ENCODE measurements around the gene ZKSCAN4.

Gene ZKSCAN4

DNA sequence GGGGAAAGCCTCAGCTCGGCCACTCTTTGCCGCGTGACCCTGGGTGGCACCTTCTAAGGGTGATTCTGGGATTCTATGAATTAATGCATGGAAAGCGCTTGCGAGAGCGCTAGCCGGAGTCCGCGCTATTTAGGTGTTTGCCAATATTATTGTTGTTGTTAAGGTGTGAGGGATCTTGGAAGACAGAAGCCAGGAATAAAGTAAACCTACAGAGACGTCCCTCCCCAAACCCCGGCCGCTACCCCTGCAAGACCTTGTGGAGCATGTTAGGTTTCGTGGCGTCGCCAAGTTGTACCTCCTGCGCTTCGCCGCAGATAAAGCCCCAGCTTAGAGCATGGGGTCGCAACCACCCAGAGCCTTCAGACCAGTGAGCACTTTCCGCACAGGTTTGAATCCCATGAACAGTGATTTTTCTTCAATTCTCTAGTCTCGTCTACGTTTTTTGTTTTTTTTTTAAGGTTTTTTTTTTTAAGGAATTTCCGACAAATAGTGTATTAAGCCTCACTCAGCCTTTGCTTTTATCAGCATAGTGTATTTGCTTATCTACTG is 43.9 kb downstream of the ZKSCAN4 start:
- DNase-seq (ENCODE audit: low spot score), result no peak

DNA sequence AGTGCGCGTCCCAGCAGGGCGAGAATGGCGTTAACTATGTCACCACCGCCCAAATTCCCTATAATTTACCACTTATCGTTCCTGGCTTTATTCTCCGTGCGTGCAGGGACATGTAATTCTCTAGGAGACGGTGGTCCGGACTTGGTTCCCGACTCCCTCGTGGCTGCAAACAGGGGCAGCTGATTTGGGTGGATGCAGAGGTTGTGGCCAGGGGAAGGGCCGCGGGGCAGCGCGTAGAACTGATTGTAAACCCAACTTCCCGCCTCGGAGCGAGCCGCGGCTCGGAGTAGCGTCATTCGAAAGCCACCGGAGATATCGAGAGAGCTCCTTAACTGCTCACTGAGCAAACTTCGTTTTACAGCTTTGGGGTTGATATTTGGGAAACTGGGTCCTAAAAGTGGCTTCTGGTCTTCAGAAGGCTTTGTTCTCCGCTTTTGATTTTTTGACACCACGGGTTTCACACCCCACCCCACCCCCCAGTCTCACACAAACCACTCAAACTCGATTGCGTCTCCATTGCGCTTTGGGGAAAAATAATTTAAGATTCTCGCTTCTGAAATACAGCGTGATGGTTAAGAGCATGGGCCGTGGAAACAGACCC is 44.5 kb downstream of the ZKSCAN4 start:
- peak; percentile 51 for DNase-seq (ENCODE audit: low spot score)

DNA sequence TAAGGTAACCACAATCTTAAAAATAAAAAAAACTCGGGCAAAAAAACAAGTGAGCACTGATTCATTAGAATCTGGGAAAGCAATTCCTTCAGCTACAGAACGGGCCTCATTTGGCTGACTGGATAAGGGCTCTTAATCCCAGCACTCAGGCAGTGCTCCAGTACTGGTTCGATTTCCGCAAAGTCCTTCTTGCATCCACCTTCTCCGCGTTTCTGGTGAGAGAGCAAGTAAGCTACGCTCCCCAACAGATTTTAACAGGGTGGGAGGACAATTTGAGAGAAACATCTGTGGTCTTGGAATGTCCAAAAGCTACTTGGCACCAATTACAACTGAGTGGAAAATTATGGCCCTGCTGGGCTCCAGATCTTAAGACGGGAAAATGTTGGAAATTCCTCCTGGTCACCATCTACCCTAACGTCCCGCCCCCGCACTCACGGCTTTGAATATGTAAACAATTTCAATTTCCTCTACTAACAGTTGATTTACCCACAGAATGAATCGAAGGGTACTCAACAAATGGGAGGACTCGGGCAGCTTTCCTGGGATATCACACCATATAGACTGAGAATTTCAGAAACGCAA is 45.0 kb downstream of the ZKSCAN4 start:
- DNase-seq (ENCODE audit: low spot score), result no peak

DNA sequence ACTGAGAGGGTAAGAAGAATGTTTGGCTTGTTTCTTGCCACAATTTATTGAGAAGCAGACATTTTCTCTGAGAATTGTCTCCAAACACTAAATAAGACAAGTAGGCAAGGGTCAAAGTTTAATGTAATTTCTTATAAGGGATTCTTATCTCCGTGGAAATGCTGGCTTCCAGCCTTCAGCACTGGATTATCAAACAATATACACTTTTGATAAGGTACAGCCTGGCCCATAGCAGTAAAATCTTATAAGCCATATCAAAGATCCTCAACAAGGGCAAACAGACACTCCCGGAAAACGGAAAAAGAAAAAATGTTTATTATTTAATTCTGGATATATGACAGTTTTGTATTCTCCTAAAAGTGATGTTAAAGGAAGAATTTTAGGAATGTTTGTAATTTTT is 45.5 kb downstream of the ZKSCAN4 start:
- no peak for DNase-seq (ENCODE audit: low spot score)

DNA sequence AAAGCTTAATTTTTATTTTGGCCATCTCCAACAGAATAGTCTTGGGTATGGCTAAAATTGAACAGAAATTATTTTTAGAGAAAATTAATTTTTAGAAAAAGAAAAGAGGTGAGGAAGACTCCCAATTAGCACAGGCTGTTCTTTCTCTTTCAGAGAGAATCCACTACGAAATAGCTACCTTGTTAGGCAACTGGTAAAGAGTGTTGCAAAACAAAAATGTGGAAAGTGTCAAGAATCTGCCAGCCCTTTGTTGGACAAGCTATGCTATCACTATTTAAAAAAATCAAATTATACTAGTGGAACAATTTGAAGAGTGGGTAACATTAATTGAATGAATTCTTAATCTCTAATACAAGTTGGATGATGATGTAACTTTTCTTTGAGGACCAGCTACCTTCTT is 46.2 kb downstream of the ZKSCAN4 start:
- DNase-seq (ENCODE audit: low spot score), result no peak

DNA sequence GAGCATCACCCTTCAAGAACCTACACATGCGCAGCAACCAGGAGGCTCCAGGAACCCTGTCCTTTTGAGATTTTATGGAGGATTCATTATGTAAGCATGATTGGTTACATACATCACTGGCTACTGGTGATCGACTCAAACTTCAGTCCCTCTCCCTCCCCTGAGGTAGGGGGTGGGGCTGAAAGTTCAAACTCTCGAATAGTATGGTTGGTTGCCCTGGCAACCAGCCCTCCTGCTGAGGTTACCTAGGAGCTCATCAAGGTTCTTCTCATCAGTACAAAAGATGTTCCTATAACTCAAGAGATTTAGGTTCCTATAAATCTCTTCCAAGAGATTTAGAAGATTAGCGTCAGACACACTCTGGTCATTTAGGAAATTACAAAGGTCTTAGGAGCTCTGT is 48.9 kb downstream of the ZKSCAN4 start:
- DNase-seq (ENCODE audit: low spot score), result no peak

DNA sequence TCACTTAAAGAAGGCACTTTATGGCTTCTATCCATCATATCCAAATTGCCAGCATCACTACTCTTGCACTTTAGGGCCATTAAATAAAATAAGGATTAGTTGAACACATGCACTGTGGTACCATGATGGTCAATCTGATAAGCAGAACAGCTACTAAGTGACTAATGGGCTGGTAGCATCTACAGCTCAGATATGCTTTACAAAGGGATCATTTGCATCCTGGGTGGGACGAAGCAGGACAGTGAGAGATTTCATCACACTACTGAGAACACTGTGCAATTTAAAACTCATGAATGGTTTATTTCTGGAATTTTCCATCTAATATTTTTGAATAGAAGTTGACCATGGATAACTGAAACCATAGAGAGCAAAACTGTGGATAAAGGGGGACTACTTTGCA is 52.0 kb downstream of the ZKSCAN4 start:
- no peak for DNase-seq (ENCODE audit: low spot score)
